Measurements from ENCODE around the gene LIF. TPM values are rescaled to one million over a fixed set of nuclear protein-coding genes. Genes with fewer than 3 reads are reported as not detected.
A peak's percentile ranks its signal among the peaks of the same experiment; 100 is the strongest.

The LIF gene
- total and polyA plus RNA-seq, 4 donors, result 0.77 to 26.1 (median 5.1) TPM

DNA sequence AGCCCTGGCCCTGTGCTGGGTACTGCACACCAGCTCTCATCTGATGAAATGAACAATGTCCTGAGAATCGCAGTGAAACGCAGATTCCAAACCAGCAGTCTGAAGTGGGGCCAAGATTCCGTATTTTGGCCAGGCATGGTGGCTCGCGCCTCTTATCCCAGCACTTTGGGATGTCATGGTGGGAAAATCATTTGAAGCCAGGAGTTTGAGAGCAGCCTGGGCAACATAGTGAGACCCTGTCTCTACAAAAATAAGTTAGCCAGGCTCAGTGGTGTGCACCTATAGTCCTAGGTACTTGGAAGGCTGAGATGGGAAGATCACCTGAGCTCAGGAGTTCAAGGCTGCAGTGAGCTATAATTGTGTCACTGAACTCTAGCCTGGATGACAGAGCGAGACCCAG lies 13.0 kb downstream of the LIF start:
- Histone ChIP-seq H3K9me3 (ENCODE audit: control insufficient read depth in 4 of 4, insufficient read depth in 3 of 4, low read length in 3 of 4) (no peaks in the 10 kb centered on the region), H3K9ac (ENCODE audit: insufficient read depth in 1 of 2, low read length in 2 of 2) (no peak overlapping the region), H3K4me1 (ENCODE audit: control insufficient read depth in 5 of 5, insufficient read depth in 5 of 5, low read length in 5 of 5) (peaks cover 0 to 42% (median 7%) of the 10 kb centered on the region in 5 donors), H3K36me3 (ENCODE audit: control insufficient read depth in 4 of 4, insufficient read depth in 4 of 4, low read length in 4 of 4) (no peaks in the 10 kb centered on the region), H3K4me3 (no peak overlapping the region), H3K27me3 (ENCODE audit: control insufficient read depth in 3 of 3, insufficient read depth in 3 of 3, low read length in 2 of 3) (no peaks in the 10 kb centered on the region), H3K27ac (ENCODE audit: low read depth in 1 of 2, low read length in 1 of 2) (no peak overlapping the region)
- no peak for TF ChIP-seq CTCF (IDR thresholded peaks at IDR 0.05; ENCODE audit: control extremely low read depth, extremely low read depth)
- ATAC-seq (ENCODE audit: insufficient read depth, low FRiP score) (no peak), DNase-seq (peak in 1 of 3 donors; percentile 57)
- WGBS, 2 donors, result 85 to 94% methylated on average over 6 of the region's 6 CpGs

DNA sequence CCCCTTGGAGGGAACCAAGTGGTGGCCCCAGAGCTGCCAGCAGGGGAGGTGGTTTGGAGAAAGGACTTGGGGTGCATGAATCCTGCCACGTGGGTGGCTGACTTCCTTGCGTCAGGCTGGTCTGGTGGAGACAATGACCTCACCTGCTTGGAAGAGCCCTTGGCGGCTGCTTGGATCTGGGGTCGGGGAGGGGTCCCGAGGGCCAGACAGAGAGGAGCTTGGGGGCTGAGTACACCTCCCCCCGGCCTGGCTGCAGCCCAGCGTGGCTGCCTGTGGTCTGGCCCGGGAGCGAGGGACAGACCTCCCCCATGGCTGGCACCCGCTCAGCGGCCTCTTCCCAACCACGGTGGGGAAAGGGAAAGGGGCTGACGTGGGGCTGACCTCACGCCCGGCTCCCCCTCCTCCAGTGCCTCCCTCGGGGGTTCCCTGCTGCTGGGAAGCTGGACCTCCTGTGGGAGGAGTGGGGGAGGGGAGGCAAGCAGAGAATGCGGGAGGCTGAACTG lies 13.8 kb downstream of the LIF start:
- 40 to 48% methylated on average over 16 to 17 of the region's 17 CpGs for WGBS, 2 donors
- Histone ChIP-seq H3K9me3 (ENCODE audit: control insufficient read depth in 4 of 4, insufficient read depth in 3 of 4, low read length in 3 of 4) (no peaks in the 10 kb centered on the region), H3K27me3 (ENCODE audit: control insufficient read depth in 3 of 3, insufficient read depth in 3 of 3, low read length in 2 of 3) (no peaks in the 10 kb centered on the region), H3K27ac (ENCODE audit: low read depth in 1 of 2, low read length in 1 of 2) (no peak overlapping the region), H3K9ac (ENCODE audit: insufficient read depth in 1 of 2, low read length in 2 of 2) (no peak overlapping the region), H3K4me1 (ENCODE audit: control insufficient read depth in 5 of 5, insufficient read depth in 5 of 5, low read length in 5 of 5) (peaks cover 0 to 35% (median 7%) of the 10 kb centered on the region in 5 donors), H3K36me3 (ENCODE audit: control insufficient read depth in 4 of 4, insufficient read depth in 4 of 4, low read length in 4 of 4) (no peaks in the 10 kb centered on the region), H3K4me3 (no peak overlapping the region)
- DNase-seq (peak in 2 of 3 donors; percentile 51 to 70), ATAC-seq (ENCODE audit: insufficient read depth, low FRiP score) (no peak)
- TF ChIP-seq CTCF (IDR thresholded peaks at IDR 0.05; ENCODE audit: control extremely low read depth, extremely low read depth), result no peak

- Histone ChIP-seq H3K9ac (ENCODE audit: insufficient read depth in 1 of 2, low read length in 2 of 2) (no peak overlapping the region), H3K4me3 (no peak overlapping the region), H3K9me3 (ENCODE audit: control insufficient read depth in 4 of 4, insufficient read depth in 3 of 4, low read length in 3 of 4) (no peaks in the 10 kb centered on the region), H3K27ac (ENCODE audit: low read depth in 1 of 2, low read length in 1 of 2) (no peak overlapping the region), H3K27me3 (ENCODE audit: control insufficient read depth in 3 of 3, insufficient read depth in 3 of 3, low read length in 2 of 3) (peaks cover 0 to 5% (median 0%) of the 10 kb centered on the region in 3 donors), H3K4me1 (ENCODE audit: control insufficient read depth in 5 of 5, insufficient read depth in 5 of 5, low read length in 5 of 5) (peaks cover 0 to 29% (median 7%) of the 10 kb centered on the region in 5 donors), H3K36me3 (ENCODE audit: control insufficient read depth in 4 of 4, insufficient read depth in 4 of 4, low read length in 4 of 4) (no peaks in the 10 kb centered on the region)
- 87 to 92% methylated on average over 9 of the region's 9 CpGs for WGBS, 2 donors
- ATAC-seq (ENCODE audit: insufficient read depth, low FRiP score), result no peak
- TF ChIP-seq CTCF (IDR thresholded peaks at IDR 0.05; ENCODE audit: control extremely low read depth, extremely low read depth), result no peak
- no peak for DNase-seq
Measured at GRCh38 chr22:30230787-30231461, 15.6 kb downstream of the LIF start.

All from lung (tissue), 12 donors.